Left lung (tissue), 10 donors: ENCODE measurements around the gene MFRP. TPM values are rescaled to one million over a fixed set of nuclear protein-coding genes. Genes with fewer than 3 reads are reported as not detected.

Experiments
- ATAC-seq: fragments of 200-7000 bp; cut with Tn5 transposase; one replicate; pipeline ENCODE4 v1.9.1; 2020; ENCODE audit warnings: moderate library complexity
- DNase-seq, 4 donors: peaks; one replicate each; pipeline ENCODE4 v3.0.0-alpha.2; 2013 to 2020
- H3K27ac ChIP-seq, 2 donors: fragments of 200-600 bp; sonication (generic) in 1 of 2; one replicate each; pipeline versions ENCODE4 v1.5.0 to v1.8.0; 2020 to 2021
- H3K27me3 ChIP-seq, 2 donors: fragments of 200-600 bp; sonication (generic) in 1 of 2; one replicate each; pipeline versions ENCODE4 v1.5.0 to v1.8.0; 2020 to 2021
- H3K36me3 ChIP-seq, 2 donors: fragments of 200-600 bp; sonication (generic) in 1 of 2; one replicate each; pipeline versions ENCODE4 v1.5.0 to v1.8.0; 2020 to 2021
- H3K4me1 ChIP-seq, 2 donors: fragments of 200-600 bp; one replicate each; pipeline ENCODE4 v1.8.0; 2021
- H3K4me3 ChIP-seq, 2 donors: fragments of 200-600 bp; sonication (generic) in 1 of 2; one replicate each; pipeline versions ENCODE4 v1.5.0 to v1.8.0; 2020 to 2021; ENCODE audit warnings: mild to moderate bottlenecking in 1 of 2
- H3K9me3 ChIP-seq, 2 donors: fragments of 200-600 bp; sonication (generic) in 1 of 2; one replicate each; pipeline versions ENCODE4 v1.5.0 to v1.8.0; 2020 to 2021
- CTCF ChIP-seq, 2 donors: fragments of 200-600 bp; sonication (generic) in 1 of 2; IDR thresholded peaks; one replicate each; pipeline versions ENCODE4 v1.5.0 to v1.8.0; 2021; ENCODE audit warnings: antibody characterized with exemption in 2 of 2
- intact Hi-C, 2 donors: fragments of 100-400 bp; cut with DNase I; formaldehyde crosslinking; loops; one replicate each; pipeline versions ENCODE4 v1.11.2 to v1.14.2; 2022
- polyA plus RNA-seq, 6 donors: library from polyadenylated mRNA; unstranded; fragments of 120-200 nt; gene quantifications; one replicate each; pipeline ENCODE4 v1.2.1, GENCODE V29; 2013; ENCODE audit not compliant: insufficient read length in 6 of 6
- total RNA-seq, 2 donors: library from RNA; stranded (reverse); fragmentation: NEBNext Ultra II Directional; extraction: Animal tissue kit (Norgen Biotek cat#: 25700); gene quantifications; one replicate each; pipeline ENCODE4 v1.2.1, GENCODE V29; 2021
- donor health status: DM: no; HTN: yes; CAD: no.
- donor health status: DM: no; HTN: no; CAD: no.

The MFRP gene
- total and polyA plus RNA-seq, 8 donors: 0.04 to 0.07 TPM; not detected in 6

GRCh38 chr11:119309953-119310681 is 36.4 kb downstream of the MFRP start:
- no peak for DNase-seq
- peaks cover 0 to 63% of the 10 kb centered on the region in 2 donors for H3K36me3 ChIP-seq
- intact Hi-C loops: no loop called here
- no peak for TF ChIP-seq CTCF (IDR thresholded peaks at IDR 0.05)
- H3K27ac ChIP-seq: no peak overlapping the region
- no peak overlapping the region for H3K4me3 ChIP-seq
- H3K4me1 ChIP-seq: peaks cover 0 to 11% of the 10 kb centered on the region in 2 donors
- no peak for ATAC-seq
- H3K27me3 ChIP-seq: peaks cover 2 to 14% of the 10 kb centered on the region in 2 donors
- H3K9me3 ChIP-seq: no peaks in the 10 kb centered on the region

- Histone ChIP-seq H3K27me3 (peaks cover 0 to 7% of the 10 kb centered on the region in 2 donors), H3K4me1 (peaks cover 0 to 4% of the 10 kb centered on the region in 2 donors), H3K9me3 (no peaks in the 10 kb centered on the region), H3K27ac (no peak overlapping the region), H3K4me3 (no peak overlapping the region), H3K36me3 (peaks cover 0 to 70% of the 10 kb centered on the region in 2 donors)
- ATAC-seq (no peak), DNase-seq (no peak)
- no peak for TF ChIP-seq CTCF (IDR thresholded peaks at IDR 0.05)
- intact Hi-C loops: no loop called here
Observed at GRCh38 chr11:119309411-119309810, 37.1 kb downstream of the MFRP start.

GRCh38 chr11:119307974-119308373 is 38.5 kb downstream of the MFRP start:
- Histone ChIP-seq H3K36me3 (peaks cover 0 to 84% of the 10 kb centered on the region in 2 donors), H3K9me3 (no peaks in the 10 kb centered on the region), H3K27ac (no peak overlapping the region), H3K4me1 (peaks cover 0 to 4% of the 10 kb centered on the region in 2 donors), H3K27me3 (no peaks in the 10 kb centered on the region), H3K4me3 (no peak overlapping the region)
- TF ChIP-seq CTCF (IDR thresholded peaks at IDR 0.05): no peak
- intact Hi-C loops: no loop called here
- DNase-seq (no peak), ATAC-seq (no peak)

GRCh38 chr11:119307219-119307618 is 39.3 kb downstream of the MFRP start:
- no peaks in the 10 kb centered on the region for H3K9me3 ChIP-seq
- ATAC-seq (no peak), DNase-seq (no peak)
- TF ChIP-seq CTCF (IDR thresholded peaks at IDR 0.05): no peak
- no peaks in the 10 kb centered on the region for H3K27me3 ChIP-seq
- peak overlapping the region in 1 of 2 donors; percentile 2 for H3K27ac ChIP-seq
- H3K36me3 ChIP-seq: peaks cover 0 to 92% of the 10 kb centered on the region in 2 donors
- H3K4me1 ChIP-seq: peaks cover 0 to 4% of the 10 kb centered on the region in 2 donors
- no peak overlapping the region for H3K4me3 ChIP-seq
- intact Hi-C loops: no loop called here

- intact Hi-C loops: no loop called here
Observed at GRCh38 chr11:119306373-119306890, 40.1 kb downstream of the MFRP start.

More at GRCh38 chr11:119306373-119306890, 40.1 kb downstream of the MFRP start:
- Histone ChIP-seq H3K36me3 (peaks cover 0 to 95% of the 10 kb centered on the region in 2 donors), H3K4me3 (no peak overlapping the region), H3K4me1 (peaks cover 0 to 3% of the 10 kb centered on the region in 2 donors), H3K9me3 (no peaks in the 10 kb centered on the region), H3K27ac (peak overlapping the region in 1 of 2 donors; percentile 2), H3K27me3 (no peaks in the 10 kb centered on the region)
- TF ChIP-seq CTCF (IDR thresholded peaks at IDR 0.05): no peak
- DNase-seq: no peak
- no peak for ATAC-seq
